ENCODE data around the gene ZDHHC1.

DNA sequence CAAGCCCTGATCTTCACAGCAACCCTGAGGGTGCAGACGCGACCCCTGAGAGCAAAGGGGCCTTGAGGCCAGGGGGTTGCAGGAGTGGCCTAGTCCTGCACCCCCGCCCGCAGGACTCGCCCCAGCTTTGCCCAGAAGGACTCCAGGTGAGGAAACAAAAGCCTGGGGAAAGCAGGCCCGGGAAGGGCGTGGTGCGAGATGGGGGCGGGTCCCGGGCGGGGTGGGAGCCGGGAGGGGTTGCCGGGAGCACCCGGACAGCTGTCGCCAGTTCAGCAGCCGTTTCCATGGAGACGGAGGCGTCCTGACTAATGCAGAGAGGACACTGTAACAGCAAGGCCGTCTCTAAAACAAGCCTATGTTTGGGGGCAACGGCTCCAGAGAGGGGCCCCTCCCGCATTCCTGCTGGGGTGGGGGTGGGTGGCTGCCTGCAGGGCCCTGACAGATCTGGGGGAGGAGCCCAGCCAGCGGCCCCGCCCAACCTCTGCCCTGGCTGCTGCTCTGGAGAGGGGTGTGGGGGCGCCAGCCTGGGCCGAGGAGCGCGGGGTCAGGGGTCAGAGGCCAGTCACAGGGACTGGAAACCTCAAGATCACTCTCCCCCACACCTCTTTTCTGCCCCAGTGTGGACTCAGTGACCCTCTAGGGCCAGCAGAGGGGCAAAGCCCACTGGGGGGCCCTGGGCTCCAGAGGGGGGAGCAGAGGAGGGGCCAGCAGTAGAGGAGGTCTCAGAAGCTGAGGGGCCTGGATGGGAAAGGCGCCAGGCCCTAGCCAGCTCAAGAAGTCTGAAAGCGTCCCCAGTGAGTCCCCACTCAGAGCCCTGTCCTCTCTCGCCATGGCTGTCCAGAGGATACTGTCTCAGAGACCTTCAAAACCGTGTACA lies 19.9 kb downstream of the ZDHHC1 start:
- TF ChIP-seq POLR2A (IDR thresholded peaks at IDR 0.05), result no peak
- TF ChIP-seq, protein P1, sequence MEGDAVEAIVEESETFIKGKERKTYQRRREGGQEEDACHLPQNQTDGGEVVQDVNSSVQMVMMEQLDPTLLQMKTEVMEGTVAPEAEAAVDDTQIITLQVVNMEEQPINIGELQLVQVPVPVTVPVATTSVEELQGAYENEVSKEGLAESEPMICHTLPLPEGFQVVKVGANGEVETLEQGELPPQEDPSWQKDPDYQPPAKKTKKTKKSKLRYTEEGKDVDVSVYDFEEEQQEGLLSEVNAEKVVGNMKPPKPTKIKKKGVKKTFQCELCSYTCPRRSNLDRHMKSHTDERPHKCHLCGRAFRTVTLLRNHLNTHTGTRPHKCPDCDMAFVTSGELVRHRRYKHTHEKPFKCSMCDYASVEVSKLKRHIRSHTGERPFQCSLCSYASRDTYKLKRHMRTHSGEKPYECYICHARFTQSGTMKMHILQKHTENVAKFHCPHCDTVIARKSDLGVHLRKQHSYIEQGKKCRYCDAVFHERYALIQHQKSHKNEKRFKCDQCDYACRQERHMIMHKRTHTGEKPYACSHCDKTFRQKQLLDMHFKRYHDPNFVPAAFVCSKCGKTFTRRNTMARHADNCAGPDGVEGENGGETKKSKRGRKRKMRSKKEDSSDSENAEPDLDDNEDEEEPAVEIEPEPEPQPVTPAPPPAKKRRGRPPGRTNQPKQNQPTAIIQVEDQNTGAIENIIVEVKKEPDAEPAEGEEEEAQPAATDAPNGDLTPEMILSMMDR (IDR thresholded peaks at IDR 0.05), result no peak

Measured in Peyer's patch (tissue), 4 donors.